IPS-20b (cell line): ENCODE results near the gene PRSS23.
"Not testable (repeated sequence)": the region's sequence is repeated elsewhere in the genome, so short reads cannot be mapped to it uniquely, and the experiment has no call there.

ENCODE experiments used
- H3K27ac ChIP-seq: one replicate; pipeline ENCODE4 v1.5.1; 2013; ENCODE audit warnings: low read length
- H3K27me3 ChIP-seq: 2 replicates; pipeline ENCODE4 v1.6.1; 2013; ENCODE audit warnings: mild to moderate bottlenecking, low read length, inconsistent platforms; ENCODE audit not compliant: insufficient read depth
- H3K36me3 ChIP-seq: 2 replicates; pipeline ENCODE4 v1.6.1; 2013; ENCODE audit warnings: low read depth, mild to moderate bottlenecking, inconsistent platforms, low read length, moderate library complexity; ENCODE audit not compliant: insufficient read depth
- H3K4me1 ChIP-seq: 2 replicates; pipeline ENCODE4 v1.6.1; 2013; ENCODE audit warnings: mild to moderate bottlenecking, control low read depth, inconsistent platforms, low read length, moderate library complexity; ENCODE audit not compliant: insufficient read depth
- H3K4me3 ChIP-seq: 2 replicates; pipeline ENCODE4 v1.5.1; 2013; ENCODE audit warnings: mild to moderate bottlenecking, low read length, inconsistent platforms
- H3K9ac ChIP-seq: 2 replicates; pipeline ENCODE4 v1.6.1; 2013; ENCODE audit warnings: low read depth, mild to moderate bottlenecking, inconsistent platforms, low read length, moderate library complexity
- H3K9me3 ChIP-seq: 2 replicates; pipeline ENCODE4 v1.6.1; 2013; ENCODE audit warnings: mild to moderate bottlenecking, low read depth, low read length, inconsistent platforms; ENCODE audit not compliant: insufficient read depth

The PRSS23 gene

GRCh38 chr11:86800076-86800959, at the start of gene PRSS23:
PRSS23 (plus strand) TSS chr11:86800542; CDS start chr11:86807644, 7,102 bp downstream.
- Histone ChIP-seq H3K4me3 (peak within 1 kb of the TSS; percentile 79), H3K9ac (peak within 1 kb of the TSS; percentile 74; the same call in 1 of the 2 replicates), H3K4me1 (peaks cover 14% of the 10 kb centered on the region; the same call in 1 of the 2 replicates), H3K27ac (no peak within 1 kb of the TSS), H3K9me3 (no peaks in the 10 kb centered on the region), H3K36me3 (no peaks in the 10 kb centered on the region), H3K27me3 (peaks cover 33% of the 10 kb centered on the region)

GRCh38 chr11:86753459-86753858, 46.9 kb upstream of the PRSS23 start:
- Histone ChIP-seq H3K27me3 (no peaks in the 10 kb centered on the region), H3K9ac (no peak overlapping the region), H3K36me3 (no peaks in the 10 kb centered on the region), H3K4me3 (no peak overlapping the region), H3K27ac (no peak overlapping the region), H3K4me1 (no peaks in the 10 kb centered on the region), H3K9me3 (no peaks in the 10 kb centered on the region)

- Histone ChIP-seq H3K4me1 (no peaks in the 10 kb centered on the region), H3K27ac (no peak overlapping the region), H3K9me3 (no peaks in the 10 kb centered on the region)
These were observed 45.2 kb upstream of the PRSS23 start for GRCh38 chr11:86755146-86755545.

GRCh38 chr11:86758171-86758570, 42.2 kb upstream of the PRSS23 start:
- no peak overlapping the region for H3K4me3 ChIP-seq
- no peaks in the 10 kb centered on the region for H3K4me1 ChIP-seq
- no peaks in the 10 kb centered on the region for H3K9me3 ChIP-seq
- no peak overlapping the region for H3K27ac ChIP-seq
- no peak overlapping the region for H3K9ac ChIP-seq
- H3K27me3 ChIP-seq: no peaks in the 10 kb centered on the region
- no peaks in the 10 kb centered on the region for H3K36me3 ChIP-seq

More at GRCh38 chr11:86755146-86755545, 45.2 kb upstream of the PRSS23 start:
- no peaks in the 10 kb centered on the region for H3K36me3 ChIP-seq
- no peaks in the 10 kb centered on the region for H3K27me3 ChIP-seq
- no peak overlapping the region for H3K9ac ChIP-seq
- H3K4me3 ChIP-seq: no peak overlapping the region

- Histone ChIP-seq H3K36me3 (no peaks in the 10 kb centered on the region), H3K9me3 (no peaks in the 10 kb centered on the region), H3K9ac (no peak overlapping the region), H3K4me3 (no peak overlapping the region), H3K4me1 (no peaks in the 10 kb centered on the region), H3K27me3 (no peaks in the 10 kb centered on the region), H3K27ac (no peak overlapping the region)
These were observed 39.8 kb upstream of the PRSS23 start for GRCh38 chr11:86760577-86760976.

GRCh38 chr11:86761978-86762377, 38.4 kb upstream of the PRSS23 start:
- Histone ChIP-seq H3K9me3 (no peaks in the 10 kb centered on the region), H3K27me3 (no peaks in the 10 kb centered on the region), H3K4me1 (no peaks in the 10 kb centered on the region), H3K9ac (no peak overlapping the region), H3K27ac (no peak overlapping the region), H3K4me3 (no peak overlapping the region), H3K36me3 (no peaks in the 10 kb centered on the region)

GRCh38 chr11:86765203-86765602, 35.1 kb upstream of the PRSS23 start:
- no peaks in the 10 kb centered on the region for H3K36me3 ChIP-seq
- H3K4me1 ChIP-seq: no peaks in the 10 kb centered on the region
- H3K27ac ChIP-seq: no peak overlapping the region
- no peak overlapping the region for H3K9ac ChIP-seq
- no peaks in the 10 kb centered on the region for H3K9me3 ChIP-seq
- H3K4me3 ChIP-seq: no peak overlapping the region
- H3K27me3 ChIP-seq: no peaks in the 10 kb centered on the region

GRCh38 chr11:86765878-86766277, 34.5 kb upstream of the PRSS23 start:
- no peaks in the 10 kb centered on the region for H3K27me3 ChIP-seq
- no peak overlapping the region for H3K4me3 ChIP-seq
- no peaks in the 10 kb centered on the region for H3K4me1 ChIP-seq
- no peak overlapping the region for H3K27ac ChIP-seq
- H3K9ac ChIP-seq: no peak overlapping the region
- H3K36me3 ChIP-seq: no peaks in the 10 kb centered on the region
- H3K9me3 ChIP-seq: no peaks in the 10 kb centered on the region

- H3K27ac ChIP-seq: no peak overlapping the region
- H3K36me3 ChIP-seq: no peaks in the 10 kb centered on the region
- no peaks in the 10 kb centered on the region for H3K9me3 ChIP-seq
- no peak overlapping the region for H3K4me3 ChIP-seq
- no peak overlapping the region for H3K9ac ChIP-seq
- H3K27me3 ChIP-seq: no peaks in the 10 kb centered on the region
- H3K4me1 ChIP-seq: no peaks in the 10 kb centered on the region
These were observed 31.1 kb upstream of the PRSS23 start for GRCh38 chr11:86769219-86769618.

- not testable (repeated sequence) for H3K36me3 ChIP-seq, H3K4me1 ChIP-seq, H3K9ac ChIP-seq, H3K4me3 ChIP-seq, H3K27me3 ChIP-seq, H3K27ac ChIP-seq, H3K9me3 ChIP-seq
These were observed 29.8 kb upstream of the PRSS23 start for GRCh38 chr11:86770473-86771027.

- H3K9me3 ChIP-seq: no peaks in the 10 kb centered on the region
- no peaks in the 10 kb centered on the region for H3K36me3 ChIP-seq
- no peaks in the 10 kb centered on the region for H3K27me3 ChIP-seq
- H3K27ac ChIP-seq: no peak overlapping the region
- no peak overlapping the region for H3K4me3 ChIP-seq
- H3K4me1 ChIP-seq: no peaks in the 10 kb centered on the region
- H3K9ac ChIP-seq: no peak overlapping the region
These were observed 27.3 kb upstream of the PRSS23 start for GRCh38 chr11:86772999-86773398.
